IMR-90 (cell line): ENCODE data around the gene TMEM128. TPM values are rescaled to one million over a fixed set of nuclear protein-coding genes. Genes with fewer than 3 reads are reported as not detected.
A peak's percentile ranks its signal among the peaks of the same experiment; 100 is the strongest.
"Not testable (repeated sequence)": the region's sequence is repeated elsewhere in the genome, so short reads cannot be mapped to it uniquely, and the experiment has no call there.

Source experiments
- ATAC-seq: fragments of 200-7000 bp; cut with Tn5 transposase; 2 replicates; pipeline ENCODE4 v1.9.1; 2020; ENCODE audit warnings: low read depth, mild to moderate bottlenecking, moderate library complexity
- BruUV-seq: library from RNA; stranded (reverse); fragments of 400-500 nt; replicated peaks from 2 replicates; lab custom pipeline; 2021; lab: Mats Ljungman, UMichigan
- CTCF ChIA-PET: fragments of 300-600 bp; formaldehyde crosslinking; extraction: SDS; loops from one replicate; lab custom pipeline; 2021; ENCODE audit warnings: antibody characterized with exemption; lab: Yijun Ruan, JAX
- POLR2A ChIA-PET: fragments of 300-600 bp; sonication (Branson Sonifier 250); formaldehyde crosslinking; loops from one replicate; lab custom pipeline; 2022; ENCODE audit warnings: antibody characterized with exemption; ENCODE audit not compliant: unreplicated experiment; lab: Charles Lee
- DNase-seq: peaks from one replicate; pipeline ENCODE4 v3.0.0; 2013
- H2AFZ ChIP-seq: replicated peaks from 2 replicates; pipeline ENCODE3; 2013; ENCODE audit warnings: low read length, mild to moderate bottlenecking; ENCODE audit not compliant: poor library complexity
- H2AK5ac ChIP-seq: 2 replicates; pipeline ENCODE4 v1.6.1; 2013; ENCODE audit warnings: low read depth, low read length, inconsistent platforms
- H2AK9ac ChIP-seq: replicated peaks from 2 replicates; pipeline ENCODE3; 2013; ENCODE audit warnings: mild to moderate bottlenecking, low read depth, low read length, moderate library complexity; ENCODE audit not compliant: poor library complexity
- H2BK120ac ChIP-seq: 2 replicates; pipeline ENCODE4 v1.6.1; 2013; ENCODE audit warnings: low read depth, low read length, inconsistent platforms
- H2BK15ac ChIP-seq: 3 replicates; pipeline ENCODE4 v1.6.1; 2013; ENCODE audit warnings: low read depth, low read length, inconsistent platforms
- H2BK20ac ChIP-seq: 2 replicates; pipeline ENCODE4 v1.6.1; 2013; ENCODE audit warnings: low read depth, mild to moderate bottlenecking, inconsistent platforms, low read length, moderate library complexity
- H2BK5ac ChIP-seq: 2 replicates; pipeline ENCODE4 v1.6.1; 2013; ENCODE audit warnings: mild to moderate bottlenecking, low read depth, low read length, inconsistent platforms; ENCODE audit not compliant: poor library complexity, severe bottlenecking
- H3K14ac ChIP-seq: replicated peaks from 2 replicates; pipeline ENCODE4 v1.6.1; 2013; ENCODE audit warnings: low read depth, low read length, inconsistent platforms
- H3K18ac ChIP-seq: 2 replicates; pipeline ENCODE4 v1.6.1; 2013; ENCODE audit warnings: low read depth, low read length, control low read depth
- H3K23ac ChIP-seq: 2 replicates; pipeline ENCODE4 v1.6.1; 2013; ENCODE audit warnings: low read depth, low read length, inconsistent platforms
- H3K27ac ChIP-seq: 2 replicates; pipeline ENCODE4 v1.5.1; 2013; ENCODE audit warnings: mild to moderate bottlenecking, control low read depth, low read length; ENCODE audit not compliant: insufficient read depth
- H3K27me3 ChIP-seq: 2 replicates; pipeline ENCODE4 v1.6.1; 2013; ENCODE audit warnings: low read length; ENCODE audit not compliant: control insufficient read depth, insufficient read depth
- H3K36me3 ChIP-seq: 2 replicates; pipeline ENCODE4 v1.6.1; 2013; ENCODE audit warnings: low read length, mixed read lengths; ENCODE audit not compliant: control insufficient read depth, insufficient read depth
- H3K4ac ChIP-seq: 2 replicates; pipeline ENCODE4 v1.6.1; 2013; ENCODE audit warnings: low read depth, low read length, inconsistent platforms
- H3K4me1 ChIP-seq: 2 replicates; pipeline ENCODE4 v1.6.1; 2013; ENCODE audit warnings: low read length, mixed read lengths; ENCODE audit not compliant: control insufficient read depth, insufficient read depth
- H3K4me2 ChIP-seq: 2 replicates; pipeline ENCODE4 v1.6.1; 2013; ENCODE audit warnings: low read depth, mild to moderate bottlenecking, control low read depth, low read length, moderate library complexity
- H3K4me3 ChIP-seq: 2 replicates; pipeline ENCODE4 v1.5.1; 2013; ENCODE audit warnings: low read depth, mild to moderate bottlenecking, control low read depth, low read length, moderate library complexity; ENCODE audit not compliant: insufficient read depth
- H3K56ac ChIP-seq: 2 replicates; pipeline ENCODE4 v1.6.1; 2013; ENCODE audit warnings: low read length, inconsistent platforms; ENCODE audit not compliant: insufficient read depth; ENCODE audit errors: extremely low read depth
- H3K79me1 ChIP-seq, 2 experiments: 2 replicates each; pipeline ENCODE4 v1.6.1; 2013; ENCODE audit warnings: low read length in 2 of 2, inconsistent platforms in 1 of 2, low read depth in 1 of 2
- H3K9ac ChIP-seq: 2 replicates; pipeline ENCODE4 v1.6.1; 2013; ENCODE audit warnings: low read depth, low read length, control low read depth
- H3K9me1 ChIP-seq: 2 replicates; pipeline ENCODE4 v1.6.1; 2013; ENCODE audit warnings: low read length, inconsistent platforms; ENCODE audit not compliant: insufficient read depth
- H3K9me3 ChIP-seq: 2 replicates; pipeline ENCODE4 v1.6.1; 2013; ENCODE audit warnings: low read length; ENCODE audit not compliant: control insufficient read depth, insufficient read depth
- H4K20me1 ChIP-seq: 2 replicates; pipeline ENCODE4 v1.6.1; 2013; ENCODE audit warnings: low read length, inconsistent platforms; ENCODE audit not compliant: insufficient read depth
- H4K5ac ChIP-seq: 2 replicates; pipeline ENCODE4 v1.6.1; 2013; ENCODE audit warnings: mild to moderate bottlenecking, low read depth, low read length, control low read depth
- H4K8ac ChIP-seq, 2 experiments: 2 replicates each; pipeline ENCODE4 v1.6.1; 2013; ENCODE audit warnings: low read depth in 2 of 2, low read length in 2 of 2, control low read depth in 1 of 2, inconsistent platforms in 1 of 2
- H4K91ac ChIP-seq: 2 replicates; pipeline ENCODE4 v1.6.1; 2013; ENCODE audit warnings: low read depth, low read length, inconsistent platforms; ENCODE audit not compliant: insufficient read depth
- CTCF ChIP-seq: conservative IDR thresholded peaks from 2 replicates; pipeline ENCODE4 v1.5.1; 2012; ENCODE audit warnings: mild to moderate bottlenecking, low read depth, low read length, improper control_type of control experiment
- FOS ChIP-seq: fragments of 150-350 bp; IDR thresholded peaks from 2 replicates; pipeline ENCODE4 v1.6.1; 2016; ENCODE audit warnings: low read depth, low read length
- WGBS, 2 experiments: methylation state at CpG; one replicate each; pipeline versions ENCODE4 v1.1.5 to v1.1.7; 2013; ENCODE audit warnings: missing lambda C conversion rate in 2 of 2; ENCODE audit not compliant: insufficient read length in 1 of 2; ENCODE audit errors: extremely low coverage in 2 of 2; 5-methylcytosine and 5-hydroxymethylcytosine counted together
- dilution Hi-C: fragments of 300-500 bp; cut with HindIII; formaldehyde crosslinking; loops from one replicate; pipeline ENCODE4 v1.14.3; 2018; ENCODE audit warnings: low sequenced_read_pairs; ENCODE audit not compliant: unreplicated experiment
- in situ Hi-C: fragments of 300-500 bp; cut with MboI; formaldehyde crosslinking; loops from 3 replicates; pipeline ENCODE4 v1.14.3; 2019; ENCODE audit warnings: low sequenced_read_pairs, inconsistent platforms, mixed read lengths
- intact Hi-C: fragments of 100-400 bp; cut with micrococcal nuclease; formaldehyde crosslinking; loops from 2 replicates; pipeline ENCODE4 v1.10.0; 2022
- polyA plus RNA-seq, 3 experiments: library from polyadenylated mRNA; depleted of rRNA; stranded (reverse); fragments of >200 nt; gene quantifications; 2 replicates each; pipeline ENCODE4 v1.2.3, GENCODE V29; 2012; ENCODE audit warnings: low replicate concordance in 1 of 3
- total RNA-seq: library from RNA; depleted of rRNA; stranded (reverse); fragments of >200 nt; gene quantifications from 2 replicates; pipeline ENCODE4 v1.2.3, GENCODE V29; 2012

The TMEM128 gene
- total and polyA plus RNA-seq, 2 of the 4 experiments (the other 2 are of a cell fraction), result 21.9 to 22.6 TPM

DNA sequence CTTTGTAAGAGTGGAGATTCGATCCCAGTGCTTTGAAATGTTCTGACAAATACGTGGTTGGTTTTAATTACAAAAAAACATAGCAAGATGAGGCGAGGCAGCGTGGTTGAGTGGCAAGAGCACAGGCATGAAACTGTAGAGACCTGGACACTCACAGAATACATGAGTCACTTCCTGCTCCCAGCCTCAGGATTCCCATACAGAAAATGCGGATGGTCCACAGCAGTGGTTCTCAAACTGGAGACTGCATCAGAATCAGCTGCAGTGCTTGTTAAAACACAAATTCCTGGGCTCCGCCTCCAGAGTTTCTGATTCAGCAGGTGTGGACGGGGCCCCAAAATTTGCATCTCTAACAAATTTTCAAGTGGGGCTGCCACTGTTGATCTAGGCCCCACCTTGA is 31.4 kb downstream of the TMEM128 start:
- H2AK9ac ChIP-seq, result no peak overlapping the region
- H2BK5ac ChIP-seq, result no peak overlapping the region
- 47% methylated on average over 5 of the region's 7 CpGs; no CpG with 5 or more reads in 1 of the 2 experiments for WGBS, 2 experiments
- intact Hi-C loops (no loop called here), in situ Hi-C loops (no loop called here), dilution Hi-C loops (no loop called here)
- H3K9me1 ChIP-seq, result peaks cover 3% of the 10 kb centered on the region; the same call in 1 of the 2 replicates
- no peaks in the 10 kb centered on the region for H4K20me1 ChIP-seq
- H3K27me3 ChIP-seq, result peaks cover 4% of the 10 kb centered on the region; the same call in 1 of the 2 replicates
- H2AK5ac ChIP-seq, result no peak overlapping the region
- H3K9ac ChIP-seq, result no peak overlapping the region
- BruUV-seq, result no TSS peak
- no peak overlapping the region for H4K5ac ChIP-seq
- ChIA-PET POLR2A (no interaction called here), CTCF (no interaction called here)
- 0 out of 2 replicates have a peak, but pooled peaks cover 2% of the 10 kb centered on the region for H3K4me1 ChIP-seq
- H3K4me2 ChIP-seq, result no peak overlapping the region
- ATAC-seq, result no peak
- peak; percentile 59 for DNase-seq
- no peak overlapping the region for H3K23ac ChIP-seq
- no peak overlapping the region for H2BK120ac ChIP-seq
- H3K27ac ChIP-seq, result no peak overlapping the region
- H3K4me3 ChIP-seq, result no peak overlapping the region
- H3K4ac ChIP-seq, result no peak overlapping the region
- H2AFZ ChIP-seq, result peak overlapping the region; percentile 56
- no peaks in the 10 kb centered on the region for H3K9me3 ChIP-seq
- H3K18ac ChIP-seq, result no peak overlapping the region
- no peaks in the 10 kb centered on the region for H3K36me3 ChIP-seq
- TF ChIP-seq CTCF, result no peak
- TF ChIP-seq FOS, result 0 out of 2 replicates have a peak, but pooled peaks have one; percentile 6
- H3K14ac ChIP-seq, result no peak overlapping the region
- H3K79me1 ChIP-seq, result no peaks in the 10 kb centered on the region
- no peak overlapping the region for H4K91ac ChIP-seq
- no peak overlapping the region for H3K56ac ChIP-seq
- H2BK15ac ChIP-seq, result no peak overlapping the region; the same call in 2 of the 3 replicates
- no peak overlapping the region for H4K8ac ChIP-seq
- no peak overlapping the region for H2BK20ac ChIP-seq

GRCh38 chr4:4213674-4214073 is 34.3 kb downstream of the TMEM128 start:
- dilution Hi-C loops, CTCF ChIA-PET, intact Hi-C loops: not testable (repeated sequence)

More at GRCh38 chr4:4213674-4214073, 34.3 kb downstream of the TMEM128 start:
- H2BK5ac ChIP-seq, H2BK120ac ChIP-seq, H3K9ac ChIP-seq, POLR2A ChIA-PET, H3K14ac ChIP-seq, H3K18ac ChIP-seq, H3K36me3 ChIP-seq, ATAC-seq, H3K4me1 ChIP-seq, H4K91ac ChIP-seq, H2BK15ac ChIP-seq, BruUV-seq, H3K27ac ChIP-seq, H3K4me3 ChIP-seq, H3K4ac ChIP-seq, H3K79me1 ChIP-seq, H4K5ac ChIP-seq, H3K9me1 ChIP-seq, H3K4me2 ChIP-seq, DNase-seq, H2AK5ac ChIP-seq, H3K23ac ChIP-seq, H2AK9ac ChIP-seq, H3K9me3 ChIP-seq, in situ Hi-C loops, H4K20me1 ChIP-seq, H4K8ac ChIP-seq, H3K56ac ChIP-seq, H2AFZ ChIP-seq, H3K27me3 ChIP-seq, H2BK20ac ChIP-seq: not testable (repeated sequence)
- WGBS, 2 experiments, result no CpG with 5 or more reads among the region's 4 CpGs
